Gastroesophageal sphincter (tissue), 4 donors: ENCODE data around the gene KIF5A. TPM values are rescaled to one million over a fixed set of nuclear protein-coding genes. Genes with fewer than 3 reads are reported as not detected.

Source experiments
- ATAC-seq: fragments of 150-250 bp; one replicate; pipeline ENCODE4 v1.9.1; 2016; ENCODE audit warnings: mild to moderate bottlenecking, moderate library complexity
- H3K27ac ChIP-seq, 4 donors: fragments of 200-600 bp; sonication (generic) in 3 of 4; 1 replicate in 3 of 4; 2 replicates in 1 of 4; pipeline ENCODE4 v1.5.1; 2016 to 2019
- H3K27me3 ChIP-seq: fragments of 200-600 bp; sonication (generic); one replicate; pipeline ENCODE4 v1.5.1; 2019
- H3K36me3 ChIP-seq, 2 donors: fragments of 200-600 bp; sonication (generic); one replicate each; pipeline ENCODE4 v1.5.1; 2019; ENCODE audit warnings: control low read depth in 1 of 2
- H3K4me1 ChIP-seq, 3 donors: fragments of 200-600 bp; sonication (generic); 1 replicate in 2 of 3; 2 replicates in 1 of 3; pipeline ENCODE4 v1.5.1; 2016 to 2019; ENCODE audit warnings: control low read depth in 2 of 3
- H3K4me3 ChIP-seq, 2 donors: fragments of 200-600 bp; sonication (generic); one replicate each; pipeline ENCODE4 v1.5.1; 2019; ENCODE audit warnings: mild to moderate bottlenecking in 1 of 2, moderate library complexity in 1 of 2
- H3K9me3 ChIP-seq, 3 donors: fragments of 200-600 bp; sonication (generic); one replicate each; pipeline ENCODE4 v1.5.1; 2017 to 2019; ENCODE audit warnings: control low read depth in 2 of 3
- EP300 ChIP-seq: sonication (generic); formaldehyde crosslinking; IDR thresholded peaks from one replicate; pipeline ENCODE4 v1.6.1; 2017; ENCODE audit warnings: antibody characterized with exemption, mild to moderate bottlenecking
- POLR2A ChIP-seq, 2 donors: fragments of 450-650 bp; IDR thresholded peaks; one replicate each; pipeline ENCODE4 v1.6.1; 2017; ENCODE audit warnings: antibody characterized with exemption in 2 of 2, mild to moderate bottlenecking in 2 of 2, moderate library complexity in 1 of 2
- POLR2AphosphoS5 ChIP-seq: sonication (generic); formaldehyde crosslinking; IDR thresholded peaks from one replicate; pipeline ENCODE4 v1.6.1; 2017; ENCODE audit warnings: antibody characterized with exemption
- WGBS, 2 donors: methylation state at CpG; one replicate each; pipeline ENCODE4 v1.1.5; 2018; ENCODE audit warnings: low coverage in 1 of 2; 5-methylcytosine and 5-hydroxymethylcytosine counted together
- total RNA-seq, 4 donors: library from RNA; depleted of rRNA; stranded (reverse); fragments of >200 nt; gene quantifications; one replicate each; pipeline ENCODE4 v1.1.0, GENCODE V29; 2016
- TF ChIP-seq, protein P1 (sequence below), 4 experiments: fragments of 200-600 bp in 2 of 4; fragments of 450-650 bp in 2 of 4; sonication (generic) in 1 of 4; IDR thresholded peaks; one replicate each; pipeline ENCODE4 v1.5.1; 2017 to 2019; ENCODE audit warnings: antibody characterized with exemption in 4 of 4, mild to moderate bottlenecking in 2 of 4, moderate library complexity in 2 of 4

The KIF5A gene
- total RNA-seq, 4 donors from 2014 or later, result 0.89 to 4.7 (median 1.6) TPM

DNA sequence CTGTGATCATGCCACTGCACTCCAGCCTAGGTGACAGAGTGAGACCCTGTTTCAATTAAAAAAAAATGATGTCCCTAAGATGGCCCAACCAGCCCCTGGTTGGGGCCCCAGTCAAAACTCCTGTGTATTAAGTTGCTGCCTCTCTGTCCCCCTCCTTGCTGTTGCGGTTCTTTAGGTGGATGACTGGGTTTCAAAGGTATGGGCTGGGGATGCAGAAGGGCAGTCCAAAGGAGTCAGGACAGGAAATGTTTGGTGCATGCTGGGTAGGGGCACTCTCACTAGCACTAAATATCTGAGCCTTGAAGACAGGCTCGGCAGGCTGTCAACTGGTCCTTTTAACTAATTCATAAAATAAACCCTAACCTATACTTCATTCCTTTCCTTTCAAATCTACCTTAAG is 29.2 kb downstream of the KIF5A start:
- H3K4me3 ChIP-seq, result no peak overlapping the region
- peaks cover 0 to 36% of the 10 kb centered on the region in 2 donors for H3K36me3 ChIP-seq

DNA sequence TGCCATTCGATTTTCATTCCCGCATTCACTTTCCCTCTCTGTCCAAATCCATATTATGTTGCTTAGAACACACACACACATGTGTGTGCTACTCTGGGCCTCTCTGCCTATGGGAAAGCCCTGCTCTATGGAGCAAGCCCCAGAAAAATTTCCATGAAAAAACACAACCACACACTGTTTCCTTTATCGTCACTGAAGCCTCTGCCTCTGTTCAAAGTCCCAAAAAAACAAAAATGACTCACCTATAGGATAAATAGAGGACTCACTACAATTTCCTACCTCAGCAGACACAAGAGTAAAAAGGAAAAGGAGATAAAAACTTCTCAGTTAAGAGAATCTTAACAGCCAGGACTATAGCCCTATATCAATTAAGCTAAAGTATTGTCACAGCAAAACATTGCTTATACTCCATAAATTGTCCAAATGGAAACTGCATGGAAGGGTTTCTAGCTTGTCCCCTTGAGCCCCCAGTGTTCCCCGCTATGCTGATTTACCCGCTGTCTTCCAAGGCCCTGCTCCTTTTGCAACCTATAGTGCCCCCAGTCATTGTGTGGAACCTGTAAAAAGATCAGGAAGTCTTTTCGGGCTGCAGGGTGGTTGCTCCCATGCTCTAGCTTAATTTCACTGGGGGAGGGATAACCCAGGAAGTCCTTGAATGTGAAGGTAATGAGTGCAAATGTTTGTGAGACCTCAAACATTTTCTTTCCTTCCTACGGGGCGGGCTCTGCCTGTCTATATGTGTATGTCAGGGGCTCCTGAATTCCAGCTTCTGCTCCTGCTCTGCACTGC is 30.0 kb downstream of the KIF5A start:
- TF ChIP-seq POLR2AphosphoS5, result no peak
- no peak for TF ChIP-seq POLR2A (IDR thresholded peaks at IDR 0.05)
- TF ChIP-seq, protein P1, sequence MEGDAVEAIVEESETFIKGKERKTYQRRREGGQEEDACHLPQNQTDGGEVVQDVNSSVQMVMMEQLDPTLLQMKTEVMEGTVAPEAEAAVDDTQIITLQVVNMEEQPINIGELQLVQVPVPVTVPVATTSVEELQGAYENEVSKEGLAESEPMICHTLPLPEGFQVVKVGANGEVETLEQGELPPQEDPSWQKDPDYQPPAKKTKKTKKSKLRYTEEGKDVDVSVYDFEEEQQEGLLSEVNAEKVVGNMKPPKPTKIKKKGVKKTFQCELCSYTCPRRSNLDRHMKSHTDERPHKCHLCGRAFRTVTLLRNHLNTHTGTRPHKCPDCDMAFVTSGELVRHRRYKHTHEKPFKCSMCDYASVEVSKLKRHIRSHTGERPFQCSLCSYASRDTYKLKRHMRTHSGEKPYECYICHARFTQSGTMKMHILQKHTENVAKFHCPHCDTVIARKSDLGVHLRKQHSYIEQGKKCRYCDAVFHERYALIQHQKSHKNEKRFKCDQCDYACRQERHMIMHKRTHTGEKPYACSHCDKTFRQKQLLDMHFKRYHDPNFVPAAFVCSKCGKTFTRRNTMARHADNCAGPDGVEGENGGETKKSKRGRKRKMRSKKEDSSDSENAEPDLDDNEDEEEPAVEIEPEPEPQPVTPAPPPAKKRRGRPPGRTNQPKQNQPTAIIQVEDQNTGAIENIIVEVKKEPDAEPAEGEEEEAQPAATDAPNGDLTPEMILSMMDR (IDR thresholded peaks at IDR 0.05), result no peak
- TF ChIP-seq EP300, result no peak
- Histone ChIP-seq H3K9me3 (no peaks in the 10 kb centered on the region), H3K4me3 (no peak overlapping the region), H3K4me1 (no peaks in the 10 kb centered on the region), H3K36me3 (peaks cover 0 to 36% of the 10 kb centered on the region in 2 donors), H3K27ac (no peak overlapping the region), H3K27me3 (no peaks in the 10 kb centered on the region)
- 71 to 77% methylated on average over 5 to 7 of the region's 8 CpGs for WGBS, 2 donors
- no peak for ATAC-seq

More for the DNA sequence above, 29.2 kb downstream of the KIF5A start:
- no peak for TF ChIP-seq POLR2A (IDR thresholded peaks at IDR 0.05)
- TF ChIP-seq, protein P1 (IDR thresholded peaks at IDR 0.05), result no peak
- no peak for TF ChIP-seq POLR2AphosphoS5
- Histone ChIP-seq H3K27me3 (no peaks in the 10 kb centered on the region), H3K9me3 (no peaks in the 10 kb centered on the region), H3K27ac (no peak overlapping the region), H3K4me1 (no peaks in the 10 kb centered on the region)
- 80% methylated on average over 2 of the region's 2 CpGs for WGBS, 2 donors
- ATAC-seq, result no peak

DNA sequence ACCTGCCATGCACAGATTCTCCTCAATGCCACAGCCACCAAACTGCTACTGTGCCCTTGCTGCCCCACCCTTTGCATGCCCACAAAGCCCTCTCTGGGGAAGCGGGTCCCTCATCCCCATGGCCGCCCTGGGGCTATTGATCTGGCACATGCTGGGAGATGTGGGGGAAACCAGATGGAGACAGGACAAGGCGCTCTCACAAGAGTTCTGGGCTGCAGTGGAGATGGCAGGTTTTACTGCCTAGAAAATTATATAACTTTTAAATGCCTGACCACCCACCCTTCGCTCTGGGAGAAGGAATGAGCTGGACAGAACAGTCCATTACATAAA is 30.6 kb downstream of the KIF5A start:
- H3K36me3 ChIP-seq, result peaks cover 0 to 36% of the 10 kb centered on the region in 2 donors
- 78 to 89% methylated on average over 1 of the region's 4 CpGs for WGBS, 2 donors
- no peaks in the 10 kb centered on the region for H3K9me3 ChIP-seq
- no peak for ATAC-seq
- H3K27ac ChIP-seq, result no peak overlapping the region
- H3K4me3 ChIP-seq, result no peak overlapping the region
- TF ChIP-seq POLR2AphosphoS5 (no peak), EP300 (no peak), POLR2A (IDR thresholded peaks at IDR 0.05) (no peak)
- TF ChIP-seq, protein P1 (IDR thresholded peaks at IDR 0.05), result no peak
- no peaks in the 10 kb centered on the region for H3K27me3 ChIP-seq
- H3K4me1 ChIP-seq, result no peaks in the 10 kb centered on the region

DNA sequence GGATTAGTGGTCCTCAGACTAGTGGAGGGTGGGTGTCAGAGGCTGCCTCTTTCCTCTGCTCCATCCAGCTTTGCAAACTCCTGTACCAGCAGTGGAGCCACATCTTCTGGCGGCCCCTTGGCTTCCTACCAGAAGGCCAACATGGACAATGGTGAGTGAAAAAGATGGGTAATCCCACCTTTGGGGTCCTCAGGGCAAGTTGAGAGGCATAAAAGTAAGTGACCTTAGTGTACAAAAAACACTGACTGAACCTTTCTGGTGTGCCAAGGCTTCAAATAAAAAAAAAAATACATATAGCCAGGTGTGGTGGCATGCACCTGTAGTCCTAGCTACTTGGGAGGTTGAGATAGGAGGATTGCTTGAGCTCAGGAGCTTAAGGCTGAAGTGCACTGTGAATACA is 32.0 kb downstream of the KIF5A start:
- no peak for ATAC-seq
- 100% methylated on average over 1 of the region's 1 CpG; no CpG with 5 or more reads in 1 of the 2 donors for WGBS, 2 donors
- no peaks in the 10 kb centered on the region for H3K4me1 ChIP-seq
- H3K9me3 ChIP-seq, result no peaks in the 10 kb centered on the region
- no peaks in the 10 kb centered on the region for H3K27me3 ChIP-seq
- H3K4me3 ChIP-seq, result no peak overlapping the region
- peaks cover 0 to 24% of the 10 kb centered on the region in 2 donors for H3K36me3 ChIP-seq
- no peak overlapping the region for H3K27ac ChIP-seq
- no peak for TF ChIP-seq POLR2AphosphoS5
- TF ChIP-seq POLR2A (IDR thresholded peaks at IDR 0.05), result no peak
- no peak for TF ChIP-seq EP300
- TF ChIP-seq, protein P1 (IDR thresholded peaks at IDR 0.05), result no peak

DNA sequence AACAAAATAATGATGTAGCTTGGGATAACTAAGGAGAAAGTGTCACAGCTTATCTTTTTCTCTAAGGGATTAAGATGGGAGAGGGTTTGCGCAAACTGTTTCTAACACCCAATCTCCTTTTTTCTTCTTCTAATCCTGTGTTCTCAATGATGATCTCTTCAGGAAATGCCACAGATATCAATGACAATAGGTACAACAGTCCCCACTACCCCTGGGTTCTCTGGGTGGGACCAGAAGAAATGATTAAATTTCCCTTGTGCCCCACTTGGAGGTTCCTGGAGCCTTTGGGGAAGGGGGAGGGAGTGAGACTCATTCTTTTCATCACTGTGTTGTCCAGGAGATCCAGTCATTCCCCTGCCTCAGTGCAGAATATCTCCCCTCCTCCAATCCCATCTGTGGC is 32.6 kb downstream of the KIF5A start:
- ATAC-seq, result no peak
- Histone ChIP-seq H3K4me1 (no peaks in the 10 kb centered on the region), H3K27ac (no peak overlapping the region), H3K27me3 (no peaks in the 10 kb centered on the region), H3K9me3 (no peaks in the 10 kb centered on the region), H3K4me3 (no peak overlapping the region), H3K36me3 (peaks cover 0 to 20% of the 10 kb centered on the region in 2 donors)
- WGBS, 2 donors, result 100% methylated on average over 1 of the region's 1 CpG; no CpG with 5 or more reads in 1 of the 2 donors
- TF ChIP-seq POLR2AphosphoS5 (no peak), EP300 (no peak), POLR2A (IDR thresholded peaks at IDR 0.05) (no peak)
- TF ChIP-seq, protein P1 (IDR thresholded peaks at IDR 0.05), result no peak
